Left lung (tissue), 10 donors: ENCODE data around the gene F5. TPM values are rescaled to one million over a fixed set of nuclear protein-coding genes. Genes with fewer than 3 reads are reported as not detected.

Experiments
- ATAC-seq: fragments of 200-7000 bp; cut with Tn5 transposase; one replicate; pipeline ENCODE4 v1.9.1; 2020; ENCODE audit warnings: moderate library complexity
- DNase-seq, 4 donors: peaks; one replicate each; pipeline ENCODE4 v3.0.0-alpha.2; 2013 to 2020
- H3K27ac ChIP-seq, 2 donors: fragments of 200-600 bp; sonication (generic) in 1 of 2; one replicate each; pipeline versions ENCODE4 v1.5.0 to v1.8.0; 2020 to 2021
- H3K27me3 ChIP-seq, 2 donors: fragments of 200-600 bp; sonication (generic) in 1 of 2; one replicate each; pipeline versions ENCODE4 v1.5.0 to v1.8.0; 2020 to 2021
- H3K36me3 ChIP-seq, 2 donors: fragments of 200-600 bp; sonication (generic) in 1 of 2; one replicate each; pipeline versions ENCODE4 v1.5.0 to v1.8.0; 2020 to 2021
- H3K4me1 ChIP-seq, 2 donors: fragments of 200-600 bp; one replicate each; pipeline ENCODE4 v1.8.0; 2021
- H3K4me3 ChIP-seq, 2 donors: fragments of 200-600 bp; sonication (generic) in 1 of 2; one replicate each; pipeline versions ENCODE4 v1.5.0 to v1.8.0; 2020 to 2021; ENCODE audit warnings: mild to moderate bottlenecking in 1 of 2
- H3K9me3 ChIP-seq, 2 donors: fragments of 200-600 bp; sonication (generic) in 1 of 2; one replicate each; pipeline versions ENCODE4 v1.5.0 to v1.8.0; 2020 to 2021
- intact Hi-C, 2 donors: fragments of 100-400 bp; cut with DNase I; formaldehyde crosslinking; loops; one replicate each; pipeline versions ENCODE4 v1.11.2 to v1.14.2; 2022
- polyA plus RNA-seq, 6 donors: library from polyadenylated mRNA; unstranded; fragments of 120-200 nt; gene quantifications; one replicate each; pipeline ENCODE4 v1.2.1, GENCODE V29; 2013; ENCODE audit not compliant: insufficient read length in 6 of 6
- total RNA-seq, 2 donors: library from RNA; stranded (reverse); fragmentation: NEBNext Ultra II Directional; extraction: Animal tissue kit (Norgen Biotek cat#: 25700); gene quantifications; one replicate each; pipeline ENCODE4 v1.2.1, GENCODE V29; 2021
- TF ChIP-seq, protein P1 (sequence below), 2 donors: fragments of 200-600 bp; sonication (generic) in 1 of 2; IDR thresholded peaks; one replicate each; pipeline versions ENCODE4 v1.5.0 to v1.8.0; 2021; ENCODE audit warnings: antibody characterized with exemption in 2 of 2
- donor health status: DM: no; HTN: yes; CAD: no.
- donor health status: DM: no; HTN: no; CAD: no.

F5 gene
- total and polyA plus RNA-seq, 8 donors: 0.03 to 7.2 (median 0.23) TPM

DNA sequence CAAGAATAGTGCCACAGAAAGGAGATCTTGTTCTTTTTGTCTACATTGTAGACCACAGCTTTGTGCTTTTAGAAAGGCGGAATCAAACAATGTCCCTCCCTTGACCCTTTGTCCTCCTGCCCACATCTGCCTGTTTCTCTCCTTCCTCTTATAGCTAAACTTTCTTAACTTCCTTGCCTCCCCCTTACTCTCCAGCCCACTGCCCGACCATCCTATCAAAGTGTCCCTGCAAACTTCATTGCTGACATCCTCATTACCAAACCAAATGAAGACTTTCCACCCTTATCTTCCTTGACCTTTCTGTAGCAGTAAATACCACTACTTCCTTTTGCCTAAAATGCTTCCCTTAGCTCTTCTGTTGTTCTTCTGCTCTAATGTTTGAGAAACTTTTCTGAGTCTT is 38.6 kb upstream of the F5 start:
- no peak for ATAC-seq
- Histone ChIP-seq H3K9me3 (no peaks in the 10 kb centered on the region), H3K27me3 (no peaks in the 10 kb centered on the region), H3K4me3 (no peak overlapping the region), H3K36me3 (no peaks in the 10 kb centered on the region), H3K4me1 (no peaks in the 10 kb centered on the region), H3K27ac (no peak overlapping the region)
- TF ChIP-seq, protein P1, sequence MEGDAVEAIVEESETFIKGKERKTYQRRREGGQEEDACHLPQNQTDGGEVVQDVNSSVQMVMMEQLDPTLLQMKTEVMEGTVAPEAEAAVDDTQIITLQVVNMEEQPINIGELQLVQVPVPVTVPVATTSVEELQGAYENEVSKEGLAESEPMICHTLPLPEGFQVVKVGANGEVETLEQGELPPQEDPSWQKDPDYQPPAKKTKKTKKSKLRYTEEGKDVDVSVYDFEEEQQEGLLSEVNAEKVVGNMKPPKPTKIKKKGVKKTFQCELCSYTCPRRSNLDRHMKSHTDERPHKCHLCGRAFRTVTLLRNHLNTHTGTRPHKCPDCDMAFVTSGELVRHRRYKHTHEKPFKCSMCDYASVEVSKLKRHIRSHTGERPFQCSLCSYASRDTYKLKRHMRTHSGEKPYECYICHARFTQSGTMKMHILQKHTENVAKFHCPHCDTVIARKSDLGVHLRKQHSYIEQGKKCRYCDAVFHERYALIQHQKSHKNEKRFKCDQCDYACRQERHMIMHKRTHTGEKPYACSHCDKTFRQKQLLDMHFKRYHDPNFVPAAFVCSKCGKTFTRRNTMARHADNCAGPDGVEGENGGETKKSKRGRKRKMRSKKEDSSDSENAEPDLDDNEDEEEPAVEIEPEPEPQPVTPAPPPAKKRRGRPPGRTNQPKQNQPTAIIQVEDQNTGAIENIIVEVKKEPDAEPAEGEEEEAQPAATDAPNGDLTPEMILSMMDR (IDR thresholded peaks at IDR 0.05): no peak
- intact Hi-C loops: no loop called here
- DNase-seq: no peak

DNA sequence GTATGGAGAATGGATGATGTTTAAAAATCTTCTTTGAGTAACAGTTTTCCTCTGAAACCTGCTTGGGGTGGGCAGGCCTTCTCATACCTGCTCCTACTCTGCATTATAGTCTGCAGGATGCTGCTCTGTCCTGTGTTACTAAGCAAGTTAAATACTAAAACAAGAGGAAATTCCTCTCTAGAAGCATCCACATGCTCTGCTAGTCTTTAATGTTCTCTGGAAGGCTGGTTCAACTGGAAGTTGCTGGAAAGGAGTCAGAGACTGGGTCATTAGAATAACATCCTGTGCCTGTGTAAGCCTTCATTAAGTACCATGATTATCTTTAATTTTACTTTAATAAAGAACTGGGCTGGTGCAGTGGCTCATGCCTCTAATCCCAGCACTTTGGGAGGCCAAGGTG is 37.8 kb upstream of the F5 start:
- no peak overlapping the region for H3K27ac ChIP-seq

DNA sequence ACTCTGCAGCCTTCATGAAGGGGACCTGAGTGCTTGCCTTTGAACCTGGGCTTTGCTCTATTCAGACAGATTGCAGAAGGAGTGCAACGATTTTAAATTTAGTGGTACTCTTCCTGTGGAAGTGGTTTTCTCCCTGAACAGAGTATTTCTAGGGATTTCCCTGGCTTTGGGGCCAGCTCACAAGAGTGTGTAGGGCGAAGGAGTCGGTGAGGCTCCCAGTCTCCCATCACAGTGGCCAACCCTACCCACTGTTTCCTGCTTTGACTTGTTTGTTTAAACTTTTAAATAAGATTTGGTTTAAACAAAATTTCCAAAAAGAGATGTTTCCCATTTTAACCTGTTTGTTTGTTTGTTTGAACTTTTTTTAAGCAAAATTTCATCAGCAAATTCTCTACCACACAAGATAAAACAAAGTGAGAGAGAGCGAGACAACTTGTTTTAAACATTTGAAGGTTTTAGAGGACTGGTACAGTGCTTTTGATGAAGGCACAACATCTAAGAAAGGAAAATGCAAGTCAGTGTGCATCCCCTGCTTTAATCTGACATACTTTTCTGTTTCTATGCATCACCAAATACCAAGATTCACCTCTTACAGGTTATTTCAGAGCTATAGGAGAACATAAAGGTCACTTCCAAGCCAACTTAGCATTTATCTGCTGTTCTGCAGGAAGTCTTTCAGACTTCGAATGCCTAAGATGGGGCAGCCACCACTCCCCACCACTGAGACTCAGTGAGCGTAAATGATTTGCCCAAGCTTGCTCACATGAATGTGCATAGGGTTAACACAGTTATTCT is 37.0 kb upstream of the F5 start:
- Histone ChIP-seq H3K27me3 (no peaks in the 10 kb centered on the region), H3K4me3 (no peak overlapping the region), H3K27ac (no peak overlapping the region), H3K36me3 (no peaks in the 10 kb centered on the region), H3K4me1 (no peaks in the 10 kb centered on the region), H3K9me3 (no peaks in the 10 kb centered on the region)
- intact Hi-C loops: no loop called here
- TF ChIP-seq, protein P1 (IDR thresholded peaks at IDR 0.05): no peak
- ATAC-seq (no peak), DNase-seq (no peak)

More for the DNA sequence above, 37.8 kb upstream of the F5 start:
- Histone ChIP-seq H3K4me3 (no peak overlapping the region), H3K36me3 (no peaks in the 10 kb centered on the region), H3K9me3 (no peaks in the 10 kb centered on the region), H3K4me1 (no peaks in the 10 kb centered on the region), H3K27me3 (no peaks in the 10 kb centered on the region)
- intact Hi-C loops: no loop called here
- ATAC-seq: no peak
- no peak for DNase-seq
- TF ChIP-seq, protein P1 (IDR thresholded peaks at IDR 0.05): no peak

DNA sequence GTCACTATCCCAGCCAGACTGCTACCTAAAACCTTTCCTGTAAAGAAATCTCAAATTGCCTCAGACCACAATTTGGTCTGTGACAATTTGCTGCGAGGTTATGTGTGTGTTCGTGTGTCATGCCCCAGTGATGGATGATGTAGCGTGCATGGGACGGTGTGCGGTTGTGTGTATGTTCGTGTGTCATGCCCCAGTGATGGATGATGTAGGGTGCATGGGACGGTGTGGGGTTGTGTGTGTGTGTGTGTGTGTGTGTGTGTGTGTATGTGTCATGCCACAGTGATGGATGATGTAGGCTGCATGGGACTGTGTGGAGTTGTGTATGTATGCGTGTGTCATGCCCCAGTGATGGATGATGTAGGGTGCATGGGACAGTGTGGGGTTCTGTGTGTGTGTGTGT is 34.3 kb upstream of the F5 start:
- H3K27me3 ChIP-seq: no peaks in the 10 kb centered on the region
- DNase-seq (no peak), ATAC-seq (no peak)
- intact Hi-C loops: no loop called here
- H3K4me3 ChIP-seq: no peak overlapping the region
- H3K4me1 ChIP-seq: no peaks in the 10 kb centered on the region
- H3K36me3 ChIP-seq: no peaks in the 10 kb centered on the region
- TF ChIP-seq, protein P1 (IDR thresholded peaks at IDR 0.05): no peak
- no peak overlapping the region for H3K27ac ChIP-seq
- H3K9me3 ChIP-seq: no peaks in the 10 kb centered on the region

DNA sequence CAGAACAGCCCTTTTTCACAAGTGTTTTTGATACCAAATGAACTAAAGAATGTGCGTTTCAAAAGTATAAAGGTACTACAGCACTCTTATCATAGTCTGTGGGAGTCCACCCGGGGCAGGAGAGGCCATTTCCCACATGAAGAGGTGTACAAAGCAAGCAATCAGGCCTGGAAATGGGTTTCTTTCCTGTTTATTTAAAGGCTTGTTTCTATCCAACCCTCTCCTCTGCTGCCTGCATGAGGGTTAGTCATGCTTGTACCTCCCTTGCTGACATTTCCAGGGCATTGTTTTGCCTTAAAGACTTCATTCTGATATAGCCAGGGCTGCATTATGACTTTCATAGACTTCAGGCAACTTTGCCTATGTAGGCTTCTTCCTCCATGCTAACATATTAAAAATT is 32.1 kb upstream of the F5 start:
- Histone ChIP-seq H3K27ac (peak overlapping the region in 1 of 2 donors; percentile 15), H3K4me3 (no peak overlapping the region), H3K9me3 (no peaks in the 10 kb centered on the region), H3K27me3 (no peaks in the 10 kb centered on the region), H3K4me1 (no peaks in the 10 kb centered on the region), H3K36me3 (no peaks in the 10 kb centered on the region)
- intact Hi-C loops: no loop called here
- no peak for DNase-seq
- peak; percentile 91 for ATAC-seq
- TF ChIP-seq, protein P1 (IDR thresholded peaks at IDR 0.05): no peak
